Neural cell (in vitro differentiated cells): ENCODE data around the gene FAM53B.

Source experiments
- EP300 ChIP-seq: fragments of 450-650 bp; conservative IDR thresholded peaks from 2 replicates; pipeline ENCODE4 v1.6.1; 2014; ENCODE audit warnings: antibody characterized with exemption, mild to moderate bottlenecking, moderate library complexity; ENCODE audit not compliant: poor library complexity, severe bottlenecking
- EZH2 ChIP-seq: fragments of 200-600, 300-800 bp; shearing (Covaris generic), sonication (generic); IDR thresholded peaks from 2 replicates; pipeline ENCODE4 v1.6.1; 2014; ENCODE audit warnings: antibody characterized with exemption, low read length, borderline replicate concordance, mild to moderate bottlenecking; ENCODE audit not compliant: insufficient read depth, poor library complexity, severe bottlenecking
- MXI1 ChIP-seq: fragments of 450-650 bp; conservative IDR thresholded peaks from 2 replicates; pipeline ENCODE4 v1.6.1; 2014; ENCODE audit warnings: antibody characterized with exemption, mild to moderate bottlenecking; ENCODE audit not compliant: poor library complexity, severe bottlenecking
- POLR2AphosphoS5 ChIP-seq: IDR thresholded peaks from 2 replicates; pipeline ENCODE4 v1.6.1; 2012
- RAD21 ChIP-seq: fragments of 450-650 bp; conservative IDR thresholded peaks from 2 replicates; pipeline ENCODE4 v1.6.1; 2014; ENCODE audit warnings: antibody characterized with exemption, mild to moderate bottlenecking, moderate library complexity
- SMC3 ChIP-seq: fragments of 450-650 bp; conservative IDR thresholded peaks from 2 replicates; pipeline ENCODE4 v1.6.1; 2014; ENCODE audit warnings: antibody characterized with exemption, mild to moderate bottlenecking, moderate library complexity; ENCODE audit not compliant: poor library complexity
- TAF1 ChIP-seq: IDR thresholded peaks from 2 replicates; pipeline ENCODE4 v1.6.1; 2012; ENCODE audit warnings: low read depth
- TF ChIP-seq, protein P1 (sequence below): fragments of 450-650 bp; IDR thresholded peaks from 2 replicates; pipeline ENCODE4 v1.5.1; 2014; ENCODE audit warnings: antibody characterized with exemption, mild to moderate bottlenecking, moderate library complexity; ENCODE audit not compliant: poor library complexity, severe bottlenecking
- TF ChIP-seq, protein P2 (sequence below): IDR thresholded peaks from 2 replicates; pipeline ENCODE4 v1.6.1; 2012; ENCODE audit warnings: borderline replicate concordance

DNA sequence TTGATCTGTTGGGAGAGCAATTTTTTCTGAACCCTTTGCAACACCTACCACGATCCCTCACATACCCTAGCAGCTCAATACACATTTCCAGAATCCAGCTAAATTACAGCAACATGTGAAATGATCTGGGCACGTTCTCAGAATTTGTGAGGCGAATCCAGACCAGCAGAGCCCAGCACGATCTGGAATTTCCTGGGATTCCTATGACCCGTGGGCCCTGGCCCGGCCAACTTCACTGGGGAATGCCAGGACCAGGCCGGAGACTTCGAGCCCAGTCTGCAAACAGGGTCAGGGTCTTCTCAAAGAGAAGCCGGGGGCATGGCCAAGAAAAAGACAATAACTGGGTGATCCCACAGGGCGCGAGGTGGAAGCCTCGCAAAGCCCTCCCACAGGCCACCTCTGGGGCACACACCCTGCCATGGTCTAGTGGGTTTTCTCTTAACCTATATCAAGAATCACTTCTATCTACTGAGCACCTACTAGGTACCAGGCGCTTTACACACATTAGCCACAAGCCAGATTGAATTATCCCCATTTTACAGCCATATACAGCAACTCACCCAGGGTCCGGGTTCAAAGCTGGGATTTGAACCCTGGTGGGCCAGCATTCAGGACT lies 33.8 kb downstream of the FAM53B start:
- TF ChIP-seq, protein P1, sequence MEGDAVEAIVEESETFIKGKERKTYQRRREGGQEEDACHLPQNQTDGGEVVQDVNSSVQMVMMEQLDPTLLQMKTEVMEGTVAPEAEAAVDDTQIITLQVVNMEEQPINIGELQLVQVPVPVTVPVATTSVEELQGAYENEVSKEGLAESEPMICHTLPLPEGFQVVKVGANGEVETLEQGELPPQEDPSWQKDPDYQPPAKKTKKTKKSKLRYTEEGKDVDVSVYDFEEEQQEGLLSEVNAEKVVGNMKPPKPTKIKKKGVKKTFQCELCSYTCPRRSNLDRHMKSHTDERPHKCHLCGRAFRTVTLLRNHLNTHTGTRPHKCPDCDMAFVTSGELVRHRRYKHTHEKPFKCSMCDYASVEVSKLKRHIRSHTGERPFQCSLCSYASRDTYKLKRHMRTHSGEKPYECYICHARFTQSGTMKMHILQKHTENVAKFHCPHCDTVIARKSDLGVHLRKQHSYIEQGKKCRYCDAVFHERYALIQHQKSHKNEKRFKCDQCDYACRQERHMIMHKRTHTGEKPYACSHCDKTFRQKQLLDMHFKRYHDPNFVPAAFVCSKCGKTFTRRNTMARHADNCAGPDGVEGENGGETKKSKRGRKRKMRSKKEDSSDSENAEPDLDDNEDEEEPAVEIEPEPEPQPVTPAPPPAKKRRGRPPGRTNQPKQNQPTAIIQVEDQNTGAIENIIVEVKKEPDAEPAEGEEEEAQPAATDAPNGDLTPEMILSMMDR = no peak
- TF ChIP-seq EP300 (no peak), EZH2 (no peak), SMC3 (no peak), TAF1 (no peak), MXI1 (no peak), POLR2AphosphoS5 (no peak), RAD21 (no peak)
- TF ChIP-seq, protein P2, sequence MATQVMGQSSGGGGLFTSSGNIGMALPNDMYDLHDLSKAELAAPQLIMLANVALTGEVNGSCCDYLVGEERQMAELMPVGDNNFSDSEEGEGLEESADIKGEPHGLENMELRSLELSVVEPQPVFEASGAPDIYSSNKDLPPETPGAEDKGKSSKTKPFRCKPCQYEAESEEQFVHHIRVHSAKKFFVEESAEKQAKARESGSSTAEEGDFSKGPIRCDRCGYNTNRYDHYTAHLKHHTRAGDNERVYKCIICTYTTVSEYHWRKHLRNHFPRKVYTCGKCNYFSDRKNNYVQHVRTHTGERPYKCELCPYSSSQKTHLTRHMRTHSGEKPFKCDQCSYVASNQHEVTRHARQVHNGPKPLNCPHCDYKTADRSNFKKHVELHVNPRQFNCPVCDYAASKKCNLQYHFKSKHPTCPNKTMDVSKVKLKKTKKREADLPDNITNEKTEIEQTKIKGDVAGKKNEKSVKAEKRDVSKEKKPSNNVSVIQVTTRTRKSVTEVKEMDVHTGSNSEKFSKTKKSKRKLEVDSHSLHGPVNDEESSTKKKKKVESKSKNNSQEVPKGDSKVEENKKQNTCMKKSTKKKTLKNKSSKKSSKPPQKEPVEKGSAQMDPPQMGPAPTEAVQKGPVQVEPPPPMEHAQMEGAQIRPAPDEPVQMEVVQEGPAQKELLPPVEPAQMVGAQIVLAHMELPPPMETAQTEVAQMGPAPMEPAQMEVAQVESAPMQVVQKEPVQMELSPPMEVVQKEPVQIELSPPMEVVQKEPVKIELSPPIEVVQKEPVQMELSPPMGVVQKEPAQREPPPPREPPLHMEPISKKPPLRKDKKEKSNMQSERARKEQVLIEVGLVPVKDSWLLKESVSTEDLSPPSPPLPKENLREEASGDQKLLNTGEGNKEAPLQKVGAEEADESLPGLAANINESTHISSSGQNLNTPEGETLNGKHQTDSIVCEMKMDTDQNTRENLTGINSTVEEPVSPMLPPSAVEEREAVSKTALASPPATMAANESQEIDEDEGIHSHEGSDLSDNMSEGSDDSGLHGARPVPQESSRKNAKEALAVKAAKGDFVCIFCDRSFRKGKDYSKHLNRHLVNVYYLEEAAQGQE = no peak
